ENCODE results near the gene MYH10.

Gene MYH10

GRCh38 chr17:8610558-8610957 lies 20.0 kb downstream of the MYH10 start:
- Histone ChIP-seq H3K4me1 (ENCODE audit: control insufficient read depth, low read length) (no peaks in the 10 kb centered on the region), H3K4me3 (ENCODE audit: low read length) (no peak overlapping the region), H3F3A (ENCODE audit: control insufficient read depth, insufficient read depth) (no peaks in the 10 kb centered on the region), H3K36me3 (ENCODE audit: control insufficient read depth, low read length) (no peaks in the 10 kb centered on the region), H3K9me3 (ENCODE audit: control insufficient read depth, insufficient read depth, low read length) (no peaks in the 10 kb centered on the region), H3K27me3 (ENCODE audit: control insufficient read depth, low read length) (no peaks in the 10 kb centered on the region), H3K27ac (ENCODE audit: low read depth, low read length) (no peak overlapping the region), H3K9me2 (replicated peaks; ENCODE audit: control insufficient read depth, low read length) (no peaks in the 10 kb centered on the region), H3K4me2 (ENCODE audit: low read length) (no peak overlapping the region), H3K79me2 (ENCODE audit: control insufficient read depth, low read length) (peaks cover 34% of the 10 kb centered on the region), H4K20me1 (ENCODE audit: control insufficient read depth, insufficient read depth, low read depth, low read length) (0 out of 2 replicates have a peak, but pooled peaks cover 3% of the 10 kb centered on the region)
- TF ChIP-seq CTCF (IDR thresholded peaks at IDR 0.05; ENCODE audit: low read depth, low read length, poor library complexity, severe bottlenecking) (no peak), EZH2phosphoT487 (IDR thresholded peaks at IDR 0.05; ENCODE audit: borderline replicate concordance, low read length) (no peak)

- no peaks in the 10 kb centered on the region for H3K36me3 ChIP-seq (ENCODE audit: control insufficient read depth, low read length)
- no peaks in the 10 kb centered on the region for H3F3A ChIP-seq (ENCODE audit: control insufficient read depth, insufficient read depth)
- peaks cover 30% of the 10 kb centered on the region for H3K79me2 ChIP-seq (ENCODE audit: control insufficient read depth, low read length)
- H3K27ac ChIP-seq (ENCODE audit: low read depth, low read length) = no peak overlapping the region
- H3K9me3 ChIP-seq (ENCODE audit: control insufficient read depth, insufficient read depth, low read length) = no peaks in the 10 kb centered on the region
- H3K4me2 ChIP-seq (ENCODE audit: low read length) = no peak overlapping the region
- no peaks in the 10 kb centered on the region for H3K9me2 ChIP-seq (replicated peaks; ENCODE audit: control insufficient read depth, low read length)
- H4K20me1 ChIP-seq (ENCODE audit: control insufficient read depth, insufficient read depth, low read depth, low read length) = 0 out of 2 replicates have a peak, but pooled peaks cover 3% of the 10 kb centered on the region
- no peaks in the 10 kb centered on the region for H3K27me3 ChIP-seq (ENCODE audit: control insufficient read depth, low read length)
- H3K4me3 ChIP-seq (ENCODE audit: low read length) = no peak overlapping the region
- TF ChIP-seq EZH2phosphoT487 (IDR thresholded peaks at IDR 0.05; ENCODE audit: borderline replicate concordance, low read length) (no peak), CTCF (IDR thresholded peaks at IDR 0.05; ENCODE audit: low read depth, low read length, poor library complexity, severe bottlenecking) (no peak)
- H3K4me1 ChIP-seq (ENCODE audit: control insufficient read depth, low read length) = no peaks in the 10 kb centered on the region
These were observed 20.6 kb downstream of the MYH10 start for GRCh38 chr17:8609910-8610309.

- peaks cover 21% of the 10 kb centered on the region for H3K79me2 ChIP-seq (ENCODE audit: control insufficient read depth, low read length)
- no peaks in the 10 kb centered on the region for H3F3A ChIP-seq (ENCODE audit: control insufficient read depth, insufficient read depth)
- no peaks in the 10 kb centered on the region for H4K20me1 ChIP-seq (ENCODE audit: control insufficient read depth, insufficient read depth, low read depth, low read length)
- no peaks in the 10 kb centered on the region for H3K27me3 ChIP-seq (ENCODE audit: control insufficient read depth, low read length)
- TF ChIP-seq CTCF (IDR thresholded peaks at IDR 0.05; ENCODE audit: low read depth, low read length, poor library complexity, severe bottlenecking) (no peak), EZH2phosphoT487 (IDR thresholded peaks at IDR 0.05; ENCODE audit: borderline replicate concordance, low read length) (no peak)
- no peak overlapping the region for H3K4me2 ChIP-seq (ENCODE audit: low read length)
- H3K9me3 ChIP-seq (ENCODE audit: control insufficient read depth, insufficient read depth, low read length) = no peaks in the 10 kb centered on the region
- H3K27ac ChIP-seq (ENCODE audit: low read depth, low read length) = no peak overlapping the region
- H3K4me3 ChIP-seq (ENCODE audit: low read length) = no peak overlapping the region
- no peaks in the 10 kb centered on the region for H3K4me1 ChIP-seq (ENCODE audit: control insufficient read depth, low read length)
- H3K36me3 ChIP-seq (ENCODE audit: control insufficient read depth, low read length) = no peaks in the 10 kb centered on the region
- H3K9me2 ChIP-seq (replicated peaks; ENCODE audit: control insufficient read depth, low read length) = no peaks in the 10 kb centered on the region
These were observed 22.5 kb downstream of the MYH10 start for GRCh38 chr17:8608001-8608400.
